LNCAP (cell line): ENCODE results near the gene RDH14.

Source experiments
- TF ChIP-seq, protein P1 (sequence below): fragments of 450-650 bp; IDR thresholded peaks from 2 replicates; pipeline ENCODE4 v1.5.1; 2017; ENCODE audit warnings: mild to moderate bottlenecking

RDH14 gene

GRCh38 chr2:18551169-18551568 lies 9.3 kb downstream of the RDH14 start:
- TF ChIP-seq, protein P1, sequence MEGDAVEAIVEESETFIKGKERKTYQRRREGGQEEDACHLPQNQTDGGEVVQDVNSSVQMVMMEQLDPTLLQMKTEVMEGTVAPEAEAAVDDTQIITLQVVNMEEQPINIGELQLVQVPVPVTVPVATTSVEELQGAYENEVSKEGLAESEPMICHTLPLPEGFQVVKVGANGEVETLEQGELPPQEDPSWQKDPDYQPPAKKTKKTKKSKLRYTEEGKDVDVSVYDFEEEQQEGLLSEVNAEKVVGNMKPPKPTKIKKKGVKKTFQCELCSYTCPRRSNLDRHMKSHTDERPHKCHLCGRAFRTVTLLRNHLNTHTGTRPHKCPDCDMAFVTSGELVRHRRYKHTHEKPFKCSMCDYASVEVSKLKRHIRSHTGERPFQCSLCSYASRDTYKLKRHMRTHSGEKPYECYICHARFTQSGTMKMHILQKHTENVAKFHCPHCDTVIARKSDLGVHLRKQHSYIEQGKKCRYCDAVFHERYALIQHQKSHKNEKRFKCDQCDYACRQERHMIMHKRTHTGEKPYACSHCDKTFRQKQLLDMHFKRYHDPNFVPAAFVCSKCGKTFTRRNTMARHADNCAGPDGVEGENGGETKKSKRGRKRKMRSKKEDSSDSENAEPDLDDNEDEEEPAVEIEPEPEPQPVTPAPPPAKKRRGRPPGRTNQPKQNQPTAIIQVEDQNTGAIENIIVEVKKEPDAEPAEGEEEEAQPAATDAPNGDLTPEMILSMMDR, result no peak

DNA sequence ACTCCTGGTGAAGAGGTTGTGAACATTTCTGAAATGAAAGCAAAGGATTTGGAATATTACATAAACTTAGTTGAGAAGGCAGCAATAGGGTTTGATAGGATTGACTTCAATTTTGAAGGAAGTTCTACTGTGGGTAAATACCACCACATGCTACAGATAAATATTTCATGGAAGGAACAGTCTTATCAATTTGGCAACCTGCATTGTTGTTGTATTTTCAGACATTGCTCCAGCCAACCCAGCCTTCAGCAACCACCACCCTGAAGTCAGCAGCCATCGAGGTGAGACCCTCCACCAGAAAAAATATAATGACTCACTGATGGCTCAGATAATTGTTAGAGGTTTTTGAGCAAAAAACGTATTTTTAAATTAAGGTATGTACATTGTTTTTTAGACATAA lies 10.0 kb downstream of the RDH14 start:
- TF ChIP-seq, protein P1, result no peak

GRCh38 chr2:18549083-18549482 lies 11.4 kb downstream of the RDH14 start:
- TF ChIP-seq, protein P1, result no peak

- TF ChIP-seq, protein P1, result no peak
Measured at GRCh38 chr2:18548621-18549020, 11.8 kb downstream of the RDH14 start.

GRCh38 chr2:18546567-18546966 lies 13.9 kb downstream of the RDH14 start:
- TF ChIP-seq, protein P1, result no peak

GRCh38 chr2:18545384-18545783 lies 15.1 kb downstream of the RDH14 start:
- TF ChIP-seq, protein P1, result no peak

DNA sequence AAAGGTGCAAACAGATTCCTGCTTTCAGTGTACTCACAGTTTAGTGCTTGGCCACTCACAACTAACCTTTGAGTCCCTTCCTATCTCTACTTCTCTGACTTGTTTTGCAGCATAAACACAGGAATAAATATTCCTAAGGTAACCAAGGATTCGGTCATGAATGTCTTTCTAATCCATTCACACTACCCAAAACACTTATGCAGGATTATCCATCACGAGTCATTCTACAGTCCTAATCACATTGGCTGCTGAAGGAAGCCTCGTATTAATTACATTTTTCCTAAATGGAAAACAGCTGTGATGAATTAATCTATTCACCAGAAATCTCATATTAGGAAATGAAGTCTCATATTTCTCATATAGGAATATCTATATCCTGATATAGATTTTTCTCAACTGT lies 16.3 kb downstream of the RDH14 start:
- TF ChIP-seq, protein P1, result no peak

DNA sequence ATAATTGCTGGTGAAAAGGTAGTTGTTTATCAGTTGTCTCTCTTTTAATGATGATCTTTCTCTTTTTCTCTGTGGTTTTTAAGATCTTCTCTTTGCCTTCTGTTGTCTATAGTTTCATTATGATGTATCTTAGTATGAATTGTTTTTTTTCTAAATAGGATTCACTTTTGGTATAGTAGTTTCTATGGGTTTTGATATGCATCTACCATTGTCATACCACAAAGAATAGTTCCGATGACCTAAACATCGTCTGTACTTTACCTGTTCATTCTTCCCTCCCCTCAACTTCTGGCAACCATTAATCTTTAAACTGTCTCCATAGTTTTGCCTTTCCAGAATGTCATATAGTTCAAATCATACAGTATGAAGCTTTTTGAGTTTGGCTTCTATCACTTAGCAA lies 19.6 kb downstream of the RDH14 start:
- TF ChIP-seq, protein P1, result no peak
